ENCODE data around the gene ECPAS.

GRCh38 chr9:111531716-111532115, 47.5 kb upstream of the ECPAS start:
- no peak for TF ChIP-seq YY1 (IDR thresholded peaks at IDR 0.05; ENCODE audit: insufficient read depth, insufficient read length)
- TF ChIP-seq ZNF274 (IDR thresholded peaks at IDR 0.05; ENCODE audit: low read depth, low read length), result no peak

All from NT2/D1 (cell line).